HEK293 (cell line): Measurements from ENCODE around the gene PPP1R14B.

Experiments
- HOXD13 ChIP-seq: sonication (generic); formaldehyde crosslinking; IDR thresholded peaks from 2 replicates; pipeline ENCODE4 v1.8.0; 2022; ENCODE audit warnings: missing genetic modification reagents, borderline replicate concordance
- TCF7L2 ChIP-seq: IDR thresholded peaks from 2 replicates; pipeline ENCODE4 v1.6.1; 2011; ENCODE audit warnings: low read depth, mild to moderate bottlenecking, inconsistent platforms, low read length, moderate library complexity, borderline replicate concordance
- YY1 ChIP-seq: fragments of 450-650 bp; formaldehyde crosslinking; IDR thresholded peaks from 2 replicates; pipeline ENCODE4 v1.5.1; 2018; ENCODE audit warnings: missing biosample characterization, missing genetic modification characterization
- ZNF391 ChIP-seq: fragments of 450-650 bp; formaldehyde crosslinking; IDR thresholded peaks from 2 replicates; pipeline ENCODE4 v1.5.1; 2016; ENCODE audit warnings: low read depth, missing biosample characterization, missing genetic modification characterization, borderline replicate concordance
- ZNF580 ChIP-seq: fragments of 450-650 bp; formaldehyde crosslinking; IDR thresholded peaks from 2 replicates; pipeline ENCODE4 v1.5.1; 2016; ENCODE audit warnings: missing biosample characterization, missing genetic modification characterization
- ZNF76 ChIP-seq: fragments of 450-650 bp; formaldehyde crosslinking; IDR thresholded peaks from 2 replicates; pipeline ENCODE4; 2016; ENCODE audit warnings: low read depth, missing biosample characterization, missing genetic modification characterization, borderline replicate concordance
- TF ChIP-seq, protein P1 (sequence below): fragments of 450-650 bp; formaldehyde crosslinking; IDR thresholded peaks from 2 replicates; pipeline ENCODE4 v1.5.1; 2016; ENCODE audit warnings: missing biosample characterization, missing genetic modification characterization

GRCh38 chr11:64241491-64242374 lies 5.0 kb downstream of the PPP1R14B start:
- TF ChIP-seq, protein P1, sequence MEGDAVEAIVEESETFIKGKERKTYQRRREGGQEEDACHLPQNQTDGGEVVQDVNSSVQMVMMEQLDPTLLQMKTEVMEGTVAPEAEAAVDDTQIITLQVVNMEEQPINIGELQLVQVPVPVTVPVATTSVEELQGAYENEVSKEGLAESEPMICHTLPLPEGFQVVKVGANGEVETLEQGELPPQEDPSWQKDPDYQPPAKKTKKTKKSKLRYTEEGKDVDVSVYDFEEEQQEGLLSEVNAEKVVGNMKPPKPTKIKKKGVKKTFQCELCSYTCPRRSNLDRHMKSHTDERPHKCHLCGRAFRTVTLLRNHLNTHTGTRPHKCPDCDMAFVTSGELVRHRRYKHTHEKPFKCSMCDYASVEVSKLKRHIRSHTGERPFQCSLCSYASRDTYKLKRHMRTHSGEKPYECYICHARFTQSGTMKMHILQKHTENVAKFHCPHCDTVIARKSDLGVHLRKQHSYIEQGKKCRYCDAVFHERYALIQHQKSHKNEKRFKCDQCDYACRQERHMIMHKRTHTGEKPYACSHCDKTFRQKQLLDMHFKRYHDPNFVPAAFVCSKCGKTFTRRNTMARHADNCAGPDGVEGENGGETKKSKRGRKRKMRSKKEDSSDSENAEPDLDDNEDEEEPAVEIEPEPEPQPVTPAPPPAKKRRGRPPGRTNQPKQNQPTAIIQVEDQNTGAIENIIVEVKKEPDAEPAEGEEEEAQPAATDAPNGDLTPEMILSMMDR (tag by site-specific recombination): peak; percentile 42; the same call in 1 of the 2 replicates
- TF ChIP-seq ZNF580 (tag by site-specific recombination): no peak
- TF ChIP-seq HOXD13 (CRISPR knock-in tag): no peak
- no peak for TF ChIP-seq TCF7L2
- no peak for TF ChIP-seq ZNF391 (tag by site-specific recombination)
- TF ChIP-seq ZNF76 (tag by site-specific recombination): peak; percentile 30; the same call in 1 of the 2 replicates
- TF ChIP-seq YY1 (tag by site-specific recombination): peak; percentile 19; the same call in 1 of the 2 replicates
